ENCODE measurements around the gene ZNF653. TPM values are rescaled to one million over a fixed set of nuclear protein-coding genes. Genes with fewer than 3 reads are reported as not detected.

The ZNF653 gene
- total RNA-seq, 4 donors from 2014 or later, result 13.6 to 41.7 (median 14.2) TPM

DNA sequence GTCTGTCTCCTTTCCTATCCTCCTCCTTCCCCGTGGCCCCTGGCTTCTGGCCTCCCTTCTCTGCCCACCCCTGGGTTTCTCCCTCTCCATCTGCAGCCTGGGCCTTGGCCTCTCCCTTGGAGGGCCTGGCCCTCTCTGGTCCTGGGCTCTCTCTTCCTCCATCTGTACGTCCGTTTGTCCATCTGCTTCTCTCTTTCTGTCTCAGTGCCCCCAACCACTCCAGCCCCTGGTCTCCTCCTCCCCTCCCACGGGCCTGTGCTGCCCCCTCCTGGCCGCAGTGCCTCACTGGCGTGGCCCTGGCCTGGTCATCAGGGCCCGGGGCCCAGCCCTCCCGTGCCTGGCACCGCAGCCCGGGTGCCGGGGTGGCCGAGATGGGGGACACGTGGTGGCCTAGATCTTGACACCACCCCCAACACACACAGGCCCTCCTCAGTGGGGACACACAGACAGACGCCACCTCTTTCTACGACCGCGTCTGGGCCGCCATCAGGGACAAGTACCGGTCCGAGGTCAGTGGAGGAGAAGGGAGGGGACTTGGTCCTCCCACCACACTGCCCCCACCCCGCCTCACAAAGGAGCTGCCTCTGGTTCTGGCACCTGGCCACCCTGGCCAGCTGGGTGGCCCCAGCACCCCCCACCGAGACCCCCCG is 58.9 kb downstream of the ZNF653 start:
- intact Hi-C loops (cut with DNase I), result no loop called here
- 69 to 77% methylated on average over 12 to 18 of the region's 23 CpGs for WGBS, 2 donors
- DNase-seq, result peak; percentile 42 to 43
- H3K4me1 ChIP-seq, result no peaks in the 10 kb centered on the region
- H3K36me3 ChIP-seq, result peaks cover 51 to 73% of the 10 kb centered on the region in 2 donors
- H3K27ac ChIP-seq, result no peak overlapping the region
- no peak for TF ChIP-seq POLR2A (IDR thresholded peaks at IDR 0.05)
- TF ChIP-seq, protein P1, sequence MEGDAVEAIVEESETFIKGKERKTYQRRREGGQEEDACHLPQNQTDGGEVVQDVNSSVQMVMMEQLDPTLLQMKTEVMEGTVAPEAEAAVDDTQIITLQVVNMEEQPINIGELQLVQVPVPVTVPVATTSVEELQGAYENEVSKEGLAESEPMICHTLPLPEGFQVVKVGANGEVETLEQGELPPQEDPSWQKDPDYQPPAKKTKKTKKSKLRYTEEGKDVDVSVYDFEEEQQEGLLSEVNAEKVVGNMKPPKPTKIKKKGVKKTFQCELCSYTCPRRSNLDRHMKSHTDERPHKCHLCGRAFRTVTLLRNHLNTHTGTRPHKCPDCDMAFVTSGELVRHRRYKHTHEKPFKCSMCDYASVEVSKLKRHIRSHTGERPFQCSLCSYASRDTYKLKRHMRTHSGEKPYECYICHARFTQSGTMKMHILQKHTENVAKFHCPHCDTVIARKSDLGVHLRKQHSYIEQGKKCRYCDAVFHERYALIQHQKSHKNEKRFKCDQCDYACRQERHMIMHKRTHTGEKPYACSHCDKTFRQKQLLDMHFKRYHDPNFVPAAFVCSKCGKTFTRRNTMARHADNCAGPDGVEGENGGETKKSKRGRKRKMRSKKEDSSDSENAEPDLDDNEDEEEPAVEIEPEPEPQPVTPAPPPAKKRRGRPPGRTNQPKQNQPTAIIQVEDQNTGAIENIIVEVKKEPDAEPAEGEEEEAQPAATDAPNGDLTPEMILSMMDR (IDR thresholded peaks at IDR 0.05), result peak; percentile 29 to 71 (median 63)
- no peak overlapping the region for H3K4me3 ChIP-seq (replicated peaks in 1 of 3)
- H3K27me3 ChIP-seq, result no peaks in the 10 kb centered on the region
- no peaks in the 10 kb centered on the region for H3K9me3 ChIP-seq

DNA sequence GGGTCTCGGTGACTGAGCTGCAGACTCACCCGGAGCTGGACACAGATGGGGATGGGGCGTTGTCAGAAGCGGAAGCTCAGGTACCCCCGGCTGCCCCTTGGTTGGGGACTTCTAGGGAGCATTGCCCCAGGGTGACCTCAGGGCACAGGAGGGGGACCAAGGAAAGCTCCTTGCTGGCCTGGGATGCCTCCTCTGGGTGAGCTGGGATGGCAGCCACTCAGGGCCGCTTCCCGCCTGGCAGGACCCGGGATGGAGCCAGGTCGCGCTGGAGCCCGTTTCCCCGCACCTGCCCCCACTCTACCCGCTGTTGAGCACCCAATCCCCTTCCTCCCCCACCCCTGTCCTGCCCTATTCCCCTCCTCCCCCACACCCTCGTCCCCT is 59.4 kb downstream of the ZNF653 start:
- TF ChIP-seq, protein P1 (IDR thresholded peaks at IDR 0.05), result no peak
- TF ChIP-seq POLR2A (IDR thresholded peaks at IDR 0.05), result no peak
- intact Hi-C loops (cut with DNase I), result no loop called here
- 87 to 94% methylated on average over 9 to 12 of the region's 14 CpGs for whole genome bisulfite sequencing, 2 donors
- no peak overlapping the region for H3K4me3 ChIP-seq (replicated peaks in 1 of 3)
- H3K9me3 ChIP-seq, result no peaks in the 10 kb centered on the region
- no peak for DNase-seq
- H3K36me3 ChIP-seq, result peaks cover 57 to 78% of the 10 kb centered on the region in 2 donors
- H3K27ac ChIP-seq, result no peak overlapping the region
- H3K27me3 ChIP-seq, result no peaks in the 10 kb centered on the region
- no peaks in the 10 kb centered on the region for H3K4me1 ChIP-seq

DNA sequence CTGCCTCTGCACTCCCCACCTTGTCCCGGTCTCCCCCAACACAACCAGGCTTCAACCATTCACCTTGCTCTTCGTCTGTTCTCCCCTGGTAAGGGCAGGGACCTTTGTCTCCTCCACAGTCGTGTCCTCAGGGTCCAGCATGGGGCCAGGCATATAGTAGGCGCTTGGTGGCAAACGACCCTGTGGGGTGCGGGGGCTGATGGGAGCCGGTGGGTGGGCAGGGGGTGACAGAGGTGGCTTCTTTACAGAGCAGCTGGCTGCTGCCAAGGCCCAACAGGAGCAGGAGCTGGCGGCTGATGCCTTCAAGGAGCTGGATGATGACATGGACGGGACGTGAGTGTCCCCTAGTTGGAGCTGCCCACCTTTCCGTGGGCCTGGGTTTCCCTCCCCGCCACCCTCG is 60.5 kb downstream of the ZNF653 start:
- TF ChIP-seq, protein P1 (IDR thresholded peaks at IDR 0.05), result no peak
- WGBS, 2 donors, result 93 to 94% methylated on average over 8 to 11 of the region's 13 CpGs

DNA sequence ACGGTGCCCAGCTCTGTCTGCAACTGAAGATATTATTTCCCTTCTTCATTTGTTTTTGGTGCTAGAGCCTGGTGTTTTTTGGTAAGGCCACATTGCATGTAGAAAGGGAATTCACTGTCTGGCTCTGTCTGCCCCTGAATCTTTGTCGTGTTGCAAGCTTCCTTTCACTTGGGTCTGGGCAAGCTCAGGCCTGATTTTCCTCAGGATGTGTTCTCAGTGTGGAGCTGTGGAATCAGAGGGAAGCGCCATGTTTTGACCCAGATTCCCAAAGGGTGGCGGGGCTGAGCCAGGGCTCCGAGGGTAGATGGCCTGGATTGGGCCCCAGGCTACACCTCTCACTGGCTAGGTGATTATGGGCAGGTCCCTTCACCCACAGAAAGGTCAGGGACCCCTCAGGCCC is 61.6 kb downstream of the ZNF653 start:
- Histone ChIP-seq H3K4me3 (replicated peaks in 1 of 3) (no peak overlapping the region), H3K27me3 (no peaks in the 10 kb centered on the region), H3K9me3 (no peaks in the 10 kb centered on the region), H3K36me3 (peaks cover 56 to 86% of the 10 kb centered on the region in 2 donors), H3K4me1 (no peaks in the 10 kb centered on the region), H3K27ac (no peak overlapping the region)
- 76 to 86% methylated on average over 4 to 5 of the region's 5 CpGs for WGBS, 2 donors
- TF ChIP-seq POLR2A (IDR thresholded peaks at IDR 0.05), result no peak
- TF ChIP-seq, protein P1 (IDR thresholded peaks at IDR 0.05), result no peak
- DNase-seq, result no peak
- intact Hi-C loops (cut with DNase I), result loop anchor here (2.0 kb wide), 1 partner anchor 149 kb away; no protein-coding TSS in a partner anchor

More for the DNA sequence above, 60.5 kb downstream of the ZNF653 start:
- H3K4me1 ChIP-seq, result no peaks in the 10 kb centered on the region
- H3K36me3 ChIP-seq, result peaks cover 62 to 89% of the 10 kb centered on the region in 2 donors
- intact Hi-C loops (cut with DNase I), result loop anchor here (2.0 kb wide), 1 partner anchor 150 kb away; no protein-coding TSS in a partner anchor
- DNase-seq, result no peak
- H3K27ac ChIP-seq, result no peak overlapping the region
- no peaks in the 10 kb centered on the region for H3K9me3 ChIP-seq
- H3K27me3 ChIP-seq, result no peaks in the 10 kb centered on the region
- H3K4me3 ChIP-seq (replicated peaks in 1 of 3), result no peak overlapping the region

DNA sequence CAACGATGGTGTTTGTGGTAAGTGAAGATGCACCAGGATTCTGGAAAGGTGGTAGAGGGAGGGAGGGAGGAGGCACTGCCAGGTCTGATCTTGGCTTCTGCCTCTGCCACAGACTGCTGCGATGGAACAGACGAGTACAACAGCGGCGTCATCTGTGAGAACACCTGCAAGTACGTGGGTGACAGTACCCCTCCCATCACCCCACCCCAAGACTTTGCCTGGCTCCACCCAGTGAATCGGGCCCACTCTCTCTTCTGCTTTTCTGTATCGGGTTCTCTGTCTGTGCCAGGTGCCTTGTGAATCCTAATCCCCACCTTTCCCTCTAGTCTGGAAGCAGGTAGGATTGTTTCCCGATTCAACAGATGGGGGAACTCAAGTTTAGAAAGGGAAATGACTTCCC is 67.7 kb downstream of the ZNF653 start:
- H3K27ac ChIP-seq, result no peak overlapping the region
- TF ChIP-seq, protein P1 (IDR thresholded peaks at IDR 0.05), result no peak
- TF ChIP-seq POLR2A (IDR thresholded peaks at IDR 0.05), result no peak
- H3K4me1 ChIP-seq, result peaks cover 15 to 16% of the 10 kb centered on the region in 2 donors
- WGBS, 2 donors, result 86 to 89% methylated on average over 7 to 9 of the region's 9 CpGs
- intact Hi-C loops (cut with DNase I), result loop anchor here (5.0 kb wide), 1 partner anchor 56 kb away; the partner anchor contains the start of gene EPOR
- no peak overlapping the region for H3K4me3 ChIP-seq (replicated peaks in 1 of 3)
- H3K36me3 ChIP-seq, result peaks cover 34 to 49% of the 10 kb centered on the region in 2 donors
- H3K9me3 ChIP-seq, result no peaks in the 10 kb centered on the region
- no peaks in the 10 kb centered on the region for H3K27me3 ChIP-seq
- no peak for DNase-seq

Measured in thyroid gland (tissue), 4 donors.